ENCODE measurements around the gene DCLK1.

DNA sequence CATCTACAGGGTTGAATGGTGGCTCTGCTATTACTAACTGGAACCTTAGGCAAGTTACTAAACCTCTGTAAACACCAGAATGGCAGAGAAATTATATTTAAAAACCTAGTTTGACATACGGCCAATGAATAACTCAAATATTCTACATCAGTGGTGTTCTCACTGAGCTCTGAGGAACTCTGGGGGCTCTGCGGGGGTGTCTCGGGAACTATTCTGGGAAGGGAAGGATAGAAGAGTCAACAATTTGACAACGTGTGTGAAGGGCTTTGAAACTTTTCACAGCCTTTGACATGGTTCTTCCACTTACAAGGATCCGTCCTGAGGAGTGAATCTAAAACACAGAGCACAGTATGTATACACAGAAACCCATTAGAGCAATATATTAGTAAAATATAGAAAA lies 44.4 kb upstream of the DCLK1 start:
- no peak for TF ChIP-seq TAF1 (IDR thresholded peaks at IDR 0.05; ENCODE audit: borderline replicate concordance, insufficient read depth, low read length)
- no peak for TF ChIP-seq SIN3A (IDR thresholded peaks at IDR 0.05; ENCODE audit: borderline replicate concordance, insufficient read depth, low read length)
- TF ChIP-seq, protein P1, sequence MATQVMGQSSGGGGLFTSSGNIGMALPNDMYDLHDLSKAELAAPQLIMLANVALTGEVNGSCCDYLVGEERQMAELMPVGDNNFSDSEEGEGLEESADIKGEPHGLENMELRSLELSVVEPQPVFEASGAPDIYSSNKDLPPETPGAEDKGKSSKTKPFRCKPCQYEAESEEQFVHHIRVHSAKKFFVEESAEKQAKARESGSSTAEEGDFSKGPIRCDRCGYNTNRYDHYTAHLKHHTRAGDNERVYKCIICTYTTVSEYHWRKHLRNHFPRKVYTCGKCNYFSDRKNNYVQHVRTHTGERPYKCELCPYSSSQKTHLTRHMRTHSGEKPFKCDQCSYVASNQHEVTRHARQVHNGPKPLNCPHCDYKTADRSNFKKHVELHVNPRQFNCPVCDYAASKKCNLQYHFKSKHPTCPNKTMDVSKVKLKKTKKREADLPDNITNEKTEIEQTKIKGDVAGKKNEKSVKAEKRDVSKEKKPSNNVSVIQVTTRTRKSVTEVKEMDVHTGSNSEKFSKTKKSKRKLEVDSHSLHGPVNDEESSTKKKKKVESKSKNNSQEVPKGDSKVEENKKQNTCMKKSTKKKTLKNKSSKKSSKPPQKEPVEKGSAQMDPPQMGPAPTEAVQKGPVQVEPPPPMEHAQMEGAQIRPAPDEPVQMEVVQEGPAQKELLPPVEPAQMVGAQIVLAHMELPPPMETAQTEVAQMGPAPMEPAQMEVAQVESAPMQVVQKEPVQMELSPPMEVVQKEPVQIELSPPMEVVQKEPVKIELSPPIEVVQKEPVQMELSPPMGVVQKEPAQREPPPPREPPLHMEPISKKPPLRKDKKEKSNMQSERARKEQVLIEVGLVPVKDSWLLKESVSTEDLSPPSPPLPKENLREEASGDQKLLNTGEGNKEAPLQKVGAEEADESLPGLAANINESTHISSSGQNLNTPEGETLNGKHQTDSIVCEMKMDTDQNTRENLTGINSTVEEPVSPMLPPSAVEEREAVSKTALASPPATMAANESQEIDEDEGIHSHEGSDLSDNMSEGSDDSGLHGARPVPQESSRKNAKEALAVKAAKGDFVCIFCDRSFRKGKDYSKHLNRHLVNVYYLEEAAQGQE (IDR thresholded peaks at IDR 0.05; ENCODE audit: insufficient read depth in 1 of 2, low read depth in 2 of 2, low read length in 2 of 2) = no peak
- TF ChIP-seq POLR2AphosphoS5 (IDR thresholded peaks at IDR 0.05; ENCODE audit: low read depth, low read length) = no peak
